DND-41 (cell line): ENCODE results near the gene MARCHF6.
"Not testable (repeated sequence)": the region's sequence is repeated elsewhere in the genome, so short reads cannot be mapped to it uniquely, and the experiment has no call there.

Experiments
- ATAC-seq: fragments of 200-7000 bp; cut with Tn5 transposase; 3 replicates; pipeline ENCODE4 v1.9.1; 2021; ENCODE audit warnings: low read depth; ENCODE audit not compliant: insufficient read depth
- DNase-seq: peaks from one replicate; pipeline ENCODE4 v3.0.0-alpha.2; 2020
- H2AFZ ChIP-seq: 2 replicates; pipeline ENCODE4 v1.6.0; 2012; ENCODE audit warnings: low read depth, low read length
- H3K27ac ChIP-seq: 2 replicates; pipeline ENCODE4 v1.5.1; 2012; ENCODE audit warnings: low read length, inconsistent platforms
- H3K27me3 ChIP-seq: fragments of 200-600 bp; sonication (generic); 2 replicates; pipeline ENCODE4 v1.6.0; 2012; ENCODE audit warnings: low read length, mild to moderate bottlenecking, inconsistent platforms; ENCODE audit not compliant: insufficient read depth, poor library complexity
- H3K36me3 ChIP-seq: 2 replicates; pipeline ENCODE4 v1.5.1; 2012; ENCODE audit warnings: low read length, inconsistent platforms; ENCODE audit not compliant: insufficient read depth
- H3K4me1 ChIP-seq: 2 replicates; pipeline ENCODE4 v1.5.1; 2012; ENCODE audit warnings: mild to moderate bottlenecking, low read length; ENCODE audit not compliant: insufficient read depth
- H3K4me2 ChIP-seq: 2 replicates; pipeline ENCODE4 v1.6.0; 2012; ENCODE audit warnings: mild to moderate bottlenecking, moderate library complexity, low read length, inconsistent platforms; ENCODE audit not compliant: insufficient read depth
- H3K4me3 ChIP-seq, 2 experiments: fragments of 200-600 bp in 1 of 2; shearing (Covaris generic) in 1 of 2; 2 replicates each; pipeline ENCODE4 v1.5.1; 2012 to 2016; ENCODE audit warnings: inconsistent platforms in 2 of 2, low read length in 2 of 2, mild to moderate bottlenecking in 2 of 2, low read depth in 1 of 2, moderate library complexity in 1 of 2
- H3K79me2 ChIP-seq: 2 replicates; pipeline ENCODE4 v1.6.0; 2012; ENCODE audit warnings: low read length, inconsistent platforms; ENCODE audit not compliant: insufficient read depth
- H3K9ac ChIP-seq: 2 replicates; pipeline ENCODE4 v1.6.0; 2012; ENCODE audit warnings: low read depth, mild to moderate bottlenecking, inconsistent platforms, low read length, moderate library complexity
- H3K9me3 ChIP-seq: 2 replicates; pipeline ENCODE4 v1.5.1; 2012; ENCODE audit warnings: low read length, moderate library complexity, mild to moderate bottlenecking, inconsistent platforms; ENCODE audit not compliant: insufficient read depth, severe bottlenecking
- H4K20me1 ChIP-seq: 2 replicates; pipeline ENCODE4 v1.6.0; 2012; ENCODE audit warnings: low read length; ENCODE audit not compliant: insufficient read depth
- EZH2 ChIP-seq: IDR thresholded peaks from 3 replicates; pipeline ENCODE4 v1.6.1; 2012; ENCODE audit warnings: borderline replicate concordance, low read depth, mild to moderate bottlenecking, moderate library complexity, low read length, inconsistent platforms; ENCODE audit not compliant: severe bottlenecking
- TF ChIP-seq, protein P1 (sequence below): IDR thresholded peaks from 2 replicates; pipeline ENCODE4 v1.5.1; 2012; ENCODE audit warnings: borderline replicate concordance, low read length, moderate library complexity, mild to moderate bottlenecking; ENCODE audit not compliant: poor library complexity, severe bottlenecking; ENCODE audit errors: extremely low read depth

MARCHF6 gene

DNA sequence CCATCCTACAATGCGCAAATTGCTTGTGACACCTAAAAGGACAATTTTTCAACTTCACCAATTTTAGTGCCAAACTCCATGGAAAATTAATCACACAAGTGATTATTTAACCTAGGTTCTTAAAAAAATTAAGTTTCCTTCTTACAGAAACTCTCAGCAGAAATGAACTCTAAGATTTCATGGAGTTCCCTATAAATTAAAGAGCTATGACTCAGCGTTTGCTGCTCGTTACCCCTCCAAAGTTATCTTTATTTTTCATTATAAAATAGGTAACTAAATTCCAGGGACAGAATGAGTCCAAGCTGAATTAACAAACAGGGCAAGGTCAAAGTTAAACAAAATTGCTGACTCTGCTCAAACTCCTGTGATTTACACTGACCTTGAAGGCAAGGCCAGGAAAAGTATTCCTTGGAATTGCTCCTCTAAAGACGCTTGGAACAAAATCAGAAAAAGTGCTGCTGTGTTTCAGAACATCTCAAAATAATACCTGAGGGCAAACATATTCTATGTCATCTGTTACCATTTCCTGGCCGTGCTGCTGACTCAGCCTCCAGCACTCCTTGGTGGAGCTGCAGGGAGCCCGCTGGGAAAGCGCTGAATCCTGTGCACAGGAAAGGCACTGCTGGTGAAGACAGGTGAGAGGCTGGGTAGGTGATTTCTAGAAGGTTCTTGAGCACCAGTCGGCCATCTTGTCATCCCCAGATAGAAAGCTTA, 43.3 kb upstream of the MARCHF6 start:
- Histone ChIP-seq H3K4me1 (no peaks in the 10 kb centered on the region), H3K79me2 (no peaks in the 10 kb centered on the region), H2AFZ (no peak overlapping the region), H3K27ac (no peak overlapping the region), H3K9ac (no peak overlapping the region), H4K20me1 (no peaks in the 10 kb centered on the region), H3K27me3 (no peaks in the 10 kb centered on the region), H3K4me3 (no peak overlapping the region), H3K9me3 (no peaks in the 10 kb centered on the region), H3K4me2 (no peak overlapping the region), H3K36me3 (no peaks in the 10 kb centered on the region)
- DNase-seq (no peak), ATAC-seq (no peak)
- TF ChIP-seq, protein P1, sequence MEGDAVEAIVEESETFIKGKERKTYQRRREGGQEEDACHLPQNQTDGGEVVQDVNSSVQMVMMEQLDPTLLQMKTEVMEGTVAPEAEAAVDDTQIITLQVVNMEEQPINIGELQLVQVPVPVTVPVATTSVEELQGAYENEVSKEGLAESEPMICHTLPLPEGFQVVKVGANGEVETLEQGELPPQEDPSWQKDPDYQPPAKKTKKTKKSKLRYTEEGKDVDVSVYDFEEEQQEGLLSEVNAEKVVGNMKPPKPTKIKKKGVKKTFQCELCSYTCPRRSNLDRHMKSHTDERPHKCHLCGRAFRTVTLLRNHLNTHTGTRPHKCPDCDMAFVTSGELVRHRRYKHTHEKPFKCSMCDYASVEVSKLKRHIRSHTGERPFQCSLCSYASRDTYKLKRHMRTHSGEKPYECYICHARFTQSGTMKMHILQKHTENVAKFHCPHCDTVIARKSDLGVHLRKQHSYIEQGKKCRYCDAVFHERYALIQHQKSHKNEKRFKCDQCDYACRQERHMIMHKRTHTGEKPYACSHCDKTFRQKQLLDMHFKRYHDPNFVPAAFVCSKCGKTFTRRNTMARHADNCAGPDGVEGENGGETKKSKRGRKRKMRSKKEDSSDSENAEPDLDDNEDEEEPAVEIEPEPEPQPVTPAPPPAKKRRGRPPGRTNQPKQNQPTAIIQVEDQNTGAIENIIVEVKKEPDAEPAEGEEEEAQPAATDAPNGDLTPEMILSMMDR, result no peak
- TF ChIP-seq EZH2, result no peak

DNA sequence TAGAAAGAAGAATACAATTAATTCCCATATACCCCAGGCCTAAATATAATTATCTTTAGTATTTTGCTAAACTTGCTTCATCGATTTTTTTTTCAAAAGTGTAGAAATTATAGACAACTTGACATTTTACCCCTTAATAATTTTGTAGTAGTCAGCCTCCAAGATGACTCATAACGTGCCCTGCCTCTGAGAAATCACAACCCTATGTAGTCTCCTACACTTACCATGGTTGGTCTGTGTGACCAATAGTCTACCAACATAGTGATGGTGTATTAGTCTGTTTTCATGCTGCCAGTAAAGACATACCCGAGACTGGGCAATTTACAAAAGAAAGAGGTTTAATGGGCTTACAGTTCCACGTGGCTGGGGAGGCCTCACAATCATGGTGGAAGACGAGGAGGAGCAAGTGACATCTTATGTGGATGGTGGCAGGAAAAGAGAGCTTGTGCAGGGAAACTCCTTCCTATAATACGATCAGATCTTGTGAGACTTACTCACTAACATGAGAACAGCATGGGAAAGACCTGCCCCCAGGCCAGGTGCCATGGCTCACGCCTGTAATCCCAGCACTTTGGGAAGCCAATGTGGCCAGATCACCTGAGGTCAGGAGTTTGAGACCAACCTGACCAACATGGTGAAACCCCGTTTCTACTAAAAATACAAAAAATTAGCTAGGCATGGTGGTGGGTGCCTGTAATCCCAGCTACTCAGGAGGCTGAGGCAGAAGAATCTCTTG, 42.5 kb upstream of the MARCHF6 start:
- H3K9ac ChIP-seq, H3K4me1 ChIP-seq, H3K4me3 ChIP-seq, H3K9me3 ChIP-seq, H3K27me3 ChIP-seq, ATAC-seq, H2AFZ ChIP-seq, H3K79me2 ChIP-seq, H3K4me2 ChIP-seq, DNase-seq, H3K27ac ChIP-seq, H4K20me1 ChIP-seq, H3K36me3 ChIP-seq: not testable (repeated sequence)

DNA sequence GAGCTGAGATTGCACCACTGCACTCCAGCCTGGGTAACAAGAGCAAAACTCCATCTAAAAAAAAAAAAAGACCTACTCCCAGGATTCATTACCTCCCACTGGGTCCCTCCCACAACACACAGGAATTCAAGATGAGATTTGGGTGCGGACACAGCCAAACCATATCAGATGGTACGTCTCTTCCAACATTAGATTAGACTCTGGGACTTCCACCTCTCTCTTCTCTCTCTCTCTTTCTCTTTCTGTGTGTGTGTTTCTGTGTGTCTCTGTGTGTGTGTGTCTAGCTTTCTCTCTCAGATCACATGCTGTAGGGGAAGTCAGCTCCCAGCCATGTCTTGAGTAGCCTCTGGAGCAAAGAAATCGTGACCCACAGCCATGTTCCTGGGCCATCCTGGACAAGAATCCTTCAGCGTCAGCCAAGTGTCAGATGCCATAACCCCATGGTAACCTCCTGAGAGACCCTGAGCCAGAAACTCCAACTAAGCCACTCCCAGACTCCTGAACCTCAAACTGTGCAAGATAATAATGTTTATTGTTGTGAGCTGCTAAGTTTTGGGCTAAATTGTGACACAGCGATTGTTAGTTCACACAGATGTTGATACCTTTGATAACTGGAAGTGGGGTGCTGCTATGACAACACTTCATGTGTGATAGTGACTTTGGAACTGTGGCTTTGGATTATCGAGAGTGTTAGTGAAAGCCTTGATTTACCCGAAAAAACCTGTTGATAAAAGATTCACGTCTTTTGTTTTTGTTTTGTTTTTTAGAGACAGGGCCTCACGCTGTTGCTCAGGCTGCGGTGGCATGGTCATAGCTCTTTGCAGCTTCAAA, 41.7 kb upstream of the MARCHF6 start:
- ATAC-seq (no peak), DNase-seq (no peak)

More for the DNA sequence above, 41.7 kb upstream of the MARCHF6 start:
- Histone ChIP-seq H4K20me1 (no peaks in the 10 kb centered on the region), H3K27ac (no peak overlapping the region), H3K9me3 (no peaks in the 10 kb centered on the region), H3K4me1 (no peaks in the 10 kb centered on the region), H3K79me2 (no peaks in the 10 kb centered on the region), H3K36me3 (no peaks in the 10 kb centered on the region), H3K4me2 (no peak overlapping the region), H2AFZ (no peak overlapping the region), H3K27me3 (no peaks in the 10 kb centered on the region), H3K4me3 (no peak overlapping the region), H3K9ac (no peak overlapping the region)
- no peak for TF ChIP-seq EZH2
- TF ChIP-seq, protein P1, result no peak
